ENCODE data around the gene ANP32E. TPM values are rescaled to one million over a fixed set of nuclear protein-coding genes. Genes with fewer than 3 reads are reported as not detected.
"Not testable (repeated sequence)": the region's sequence is repeated elsewhere in the genome, so short reads cannot be mapped to it uniquely, and the experiment has no call there.

The ANP32E gene
- total RNA-seq, 1 donor = 13.8 TPM

- H3K4me3 ChIP-seq (ENCODE audit: insufficient read depth, low read length) = no peak overlapping the region
- no peak for DNase-seq (ENCODE audit: insufficient read length, low spot score, missing footprints)
- TF ChIP-seq CTCF (IDR thresholded peaks at IDR 0.05; ENCODE audit: extremely low read depth, low read depth, low read length) = no peak
Measured at GRCh38 chr1:150237746-150238145, 1.8 kb upstream of the ANP32E start.

GRCh38 chr1:150237176-150237575, 1.3 kb upstream of the ANP32E start:
- Histone ChIP-seq H3K4me2 (ENCODE audit: insufficient read depth, low read length) (peak overlapping the region; percentile 99), H3K4me1 (ENCODE audit: insufficient read depth, low read length) (peaks cover 16% of the 10 kb centered on the region), H3K27ac (ENCODE audit: low read depth, low read length) (peak overlapping the region; percentile 60), H3K79me2 (ENCODE audit: insufficient read depth, low read length) (peaks cover 31% of the 10 kb centered on the region)
- not testable (repeated sequence) for H3K36me3 ChIP-seq (ENCODE audit: insufficient read depth, low read length); H3K4me3 ChIP-seq (ENCODE audit: insufficient read depth, low read length); H3K9me3 ChIP-seq (ENCODE audit: low read depth, low read length); H2AFZ ChIP-seq (ENCODE audit: low read length); DNase-seq (ENCODE audit: insufficient read length, low spot score, missing footprints); H3K27me3 ChIP-seq (ENCODE audit: insufficient read depth, low read length); H4K20me1 ChIP-seq (ENCODE audit: insufficient read depth, low read length)

More at GRCh38 chr1:150237746-150238145, 1.8 kb upstream of the ANP32E start:
- no peaks in the 10 kb centered on the region for H4K20me1 ChIP-seq (ENCODE audit: insufficient read depth, low read length)
- no peaks in the 10 kb centered on the region for H3K36me3 ChIP-seq (ENCODE audit: insufficient read depth, low read length)
- peaks cover 26% of the 10 kb centered on the region for H3K79me2 ChIP-seq (ENCODE audit: insufficient read depth, low read length)
- no peak overlapping the region for H3K4me2 ChIP-seq (ENCODE audit: insufficient read depth, low read length)
- no peaks in the 10 kb centered on the region for H3K9me3 ChIP-seq (ENCODE audit: low read depth, low read length)
- H2AFZ ChIP-seq (ENCODE audit: low read length) = no peak overlapping the region
- H3K27ac ChIP-seq (ENCODE audit: low read depth, low read length) = no peak overlapping the region
- H3K27me3 ChIP-seq (ENCODE audit: insufficient read depth, low read length) = no peaks in the 10 kb centered on the region
- peaks cover 16% of the 10 kb centered on the region for H3K4me1 ChIP-seq (ENCODE audit: insufficient read depth, low read length)

GRCh38 chr1:150236614-150237100, 745 bp upstream of the ANP32E start:
- TF ChIP-seq CTCF (IDR thresholded peaks at IDR 0.05; ENCODE audit: extremely low read depth, low read depth, low read length) = no peak
- Histone ChIP-seq H3K4me2 (ENCODE audit: insufficient read depth, low read length) (peak overlapping the region; percentile 99), H3K27me3 (ENCODE audit: insufficient read depth, low read length) (no peaks in the 10 kb centered on the region), H3K9me3 (ENCODE audit: low read depth, low read length) (no peaks in the 10 kb centered on the region), H3K36me3 (ENCODE audit: insufficient read depth, low read length) (no peaks in the 10 kb centered on the region), H3K27ac (ENCODE audit: low read depth, low read length) (peak overlapping the region; percentile 60), H4K20me1 (ENCODE audit: insufficient read depth, low read length) (no peaks in the 10 kb centered on the region), H3K4me3 (ENCODE audit: insufficient read depth, low read length) (peak overlapping the region; percentile 72), H3K4me1 (ENCODE audit: insufficient read depth, low read length) (peaks cover 16% of the 10 kb centered on the region), H2AFZ (ENCODE audit: low read length) (peak overlapping the region; percentile 96), H3K79me2 (ENCODE audit: insufficient read depth, low read length) (peaks cover 34% of the 10 kb centered on the region)
- peak; percentile 85 for DNase-seq (ENCODE audit: insufficient read length, low spot score, missing footprints)

- Histone ChIP-seq H3K27ac (ENCODE audit: low read depth, low read length) (peak overlapping the region; percentile 60), H3K4me2 (ENCODE audit: insufficient read depth, low read length) (peak overlapping the region; percentile 99), H3K4me1 (ENCODE audit: insufficient read depth, low read length) (peaks cover 16% of the 10 kb centered on the region), H3K27me3 (ENCODE audit: insufficient read depth, low read length) (no peaks in the 10 kb centered on the region), H3K9me3 (ENCODE audit: low read depth, low read length) (no peaks in the 10 kb centered on the region), H4K20me1 (ENCODE audit: insufficient read depth, low read length) (no peaks in the 10 kb centered on the region), H2AFZ (ENCODE audit: low read length) (peak overlapping the region; percentile 87), H3K4me3 (ENCODE audit: insufficient read depth, low read length) (peak overlapping the region; percentile 72), H3K79me2 (ENCODE audit: insufficient read depth, low read length) (peaks cover 43% of the 10 kb centered on the region), H3K36me3 (ENCODE audit: insufficient read depth, low read length) (peaks cover 5% of the 10 kb centered on the region)
- no peak for TF ChIP-seq CTCF (IDR thresholded peaks at IDR 0.05; ENCODE audit: extremely low read depth, low read depth, low read length)
- DNase-seq (ENCODE audit: insufficient read length, low spot score, missing footprints) = peak; percentile 91
Measured at GRCh38 chr1:150235294-150235851, 539 bp downstream of the ANP32E start.

Measured in osteoblast (primary cell).